Measurements from ENCODE around the gene OR10Z1. TPM values are rescaled to one million over a fixed set of nuclear protein-coding genes. Genes with fewer than 3 reads are reported as not detected.

The OR10Z1 gene
- total RNA-seq, 4 donors from 2014 or later, result not detected

DNA sequence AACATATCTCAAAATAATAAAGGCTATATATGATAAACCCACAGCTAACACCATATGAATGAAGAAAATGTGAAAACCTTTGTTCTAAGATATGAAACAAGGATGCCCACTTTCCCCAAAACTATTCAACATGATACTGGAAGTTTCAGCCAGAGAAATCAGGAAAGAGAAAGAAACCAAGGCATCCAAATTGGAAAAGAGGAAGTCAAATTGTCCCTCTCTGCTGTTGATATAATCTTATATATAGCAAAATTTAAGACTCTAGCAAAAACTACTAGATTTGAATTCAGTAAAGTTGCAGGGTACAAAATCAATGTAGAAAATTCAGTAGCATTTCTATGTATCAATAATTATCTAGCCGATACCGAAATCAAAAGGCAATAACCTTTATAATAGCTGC is 4.3 kb upstream of the OR10Z1 start:
- DNase-seq, result no peak
- Histone ChIP-seq H3K4me1 (no peaks in the 10 kb centered on the region), H3K27me3 (no peaks in the 10 kb centered on the region), H3K36me3 (no peaks in the 10 kb centered on the region), H3K4me3 (replicated peaks in 1 of 3) (no peak overlapping the region), H3K27ac (no peak overlapping the region), H3K9me3 (no peaks in the 10 kb centered on the region)
- intact Hi-C loops (cut with DNase I), result no loop called here
- 92 to 95% methylated on average over 2 of the region's 2 CpGs for WGBS, 2 donors
- TF ChIP-seq CTCF (IDR thresholded peaks at IDR 0.05), result no peak
- no peak for TF ChIP-seq POLR2A (IDR thresholded peaks at IDR 0.05)

GRCh38 chr1:158607296-158607695 is 2.2 kb downstream of the OR10Z1 start:
- H3K27ac ChIP-seq, result no peak overlapping the region
- no peaks in the 10 kb centered on the region for H3K36me3 ChIP-seq
- no peaks in the 10 kb centered on the region for H3K4me1 ChIP-seq
- no peaks in the 10 kb centered on the region for H3K9me3 ChIP-seq
- no peak overlapping the region for H3K4me3 ChIP-seq (replicated peaks in 1 of 3)
- 80 to 94% methylated on average over 1 of the region's 1 CpG for WGBS, 2 donors
- intact Hi-C loops (cut with DNase I), result no loop called here
- TF ChIP-seq CTCF (IDR thresholded peaks at IDR 0.05) (no peak), POLR2A (IDR thresholded peaks at IDR 0.05) (no peak)
- no peak for DNase-seq
- no peaks in the 10 kb centered on the region for H3K27me3 ChIP-seq

DNA sequence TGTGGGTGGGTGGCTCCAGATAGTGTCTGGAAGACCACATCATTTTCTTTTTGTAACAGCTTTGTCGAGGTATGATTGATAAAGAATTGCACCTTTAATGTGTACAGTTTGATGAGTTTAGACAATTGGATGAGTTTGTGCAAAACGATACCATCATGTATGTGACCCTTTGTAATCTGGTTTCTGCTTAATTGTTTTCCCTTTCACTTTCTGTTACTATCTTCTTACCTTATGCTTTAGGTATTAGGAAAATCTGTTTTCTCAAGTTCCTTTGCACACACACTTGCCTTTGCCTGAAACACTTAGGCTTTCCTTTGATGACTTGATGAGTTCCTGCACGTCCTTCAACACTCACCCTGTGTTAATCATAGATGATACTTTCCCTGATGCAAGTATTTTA is 6.8 kb downstream of the OR10Z1 start:
- Histone ChIP-seq H3K27me3 (no peaks in the 10 kb centered on the region), H3K4me3 (replicated peaks in 1 of 3) (no peak overlapping the region), H3K36me3 (no peaks in the 10 kb centered on the region), H3K27ac (no peak overlapping the region), H3K9me3 (no peaks in the 10 kb centered on the region), H3K4me1 (no peaks in the 10 kb centered on the region)
- intact Hi-C loops (cut with DNase I), result no loop called here
- TF ChIP-seq POLR2A (IDR thresholded peaks at IDR 0.05) (no peak), CTCF (IDR thresholded peaks at IDR 0.05) (no peak)
- 65 to 72% methylated on average over 3 of the region's 3 CpGs for WGBS, 2 donors
- DNase-seq, result no peak

GRCh38 chr1:158613764-158614163 is 8.7 kb downstream of the OR10Z1 start:
- no peak overlapping the region for H3K4me3 ChIP-seq (replicated peaks in 1 of 3)
- H3K9me3 ChIP-seq, result no peaks in the 10 kb centered on the region
- intact Hi-C loops (cut with DNase I), result no loop called here
- H3K27me3 ChIP-seq, result no peaks in the 10 kb centered on the region
- no peaks in the 10 kb centered on the region for H3K36me3 ChIP-seq
- no peak overlapping the region for H3K27ac ChIP-seq
- no peak for TF ChIP-seq POLR2A (IDR thresholded peaks at IDR 0.05)
- TF ChIP-seq CTCF (IDR thresholded peaks at IDR 0.05), result no peak
- H3K4me1 ChIP-seq, result no peaks in the 10 kb centered on the region
- DNase-seq, result no peak
- WGBS, 2 donors, result 91 to 96% methylated on average over 3 of the region's 3 CpGs

GRCh38 chr1:158638146-158638545 is 33.1 kb downstream of the OR10Z1 start:
- Histone ChIP-seq H3K4me3 (replicated peaks in 1 of 3) (no peak overlapping the region), H3K27ac (no peak overlapping the region), H3K9me3 (no peaks in the 10 kb centered on the region), H3K36me3 (no peaks in the 10 kb centered on the region), H3K27me3 (no peaks in the 10 kb centered on the region), H3K4me1 (no peaks in the 10 kb centered on the region)
- TF ChIP-seq POLR2A (IDR thresholded peaks at IDR 0.05), result no peak
- no peak for TF ChIP-seq CTCF (IDR thresholded peaks at IDR 0.05)
- intact Hi-C loops (cut with DNase I), result no loop called here
- WGBS, 2 donors, result 80 to 84% methylated on average over 4 of the region's 4 CpGs
- no peak for DNase-seq

Data from thyroid gland (tissue), 4 donors.